ENCODE data around the gene CD248.
"Not testable (repeated sequence)": the region's sequence is repeated elsewhere in the genome, so short reads cannot be mapped to it uniquely, and the experiment has no call there.

Gene CD248

GRCh38 chr11:66328302-66329144 is 11.7 kb upstream of the CD248 start:
- DNase-seq = peak; percentile 73 to 77

- no peak for DNase-seq
Observed at GRCh38 chr11:66328031-66328301, 11.1 kb upstream of the CD248 start.

- DNase-seq = no peak
Observed at GRCh38 chr11:66327171-66328030, 10.6 kb upstream of the CD248 start.

GRCh38 chr11:66326261-66327111 is 9.6 kb upstream of the CD248 start:
- DNase-seq = no peak

GRCh38 chr11:66325263-66325671 is 8.4 kb upstream of the CD248 start:
- DNase-seq = no peak

GRCh38 chr11:66324664-66325063 is 7.8 kb upstream of the CD248 start:
- no peak for DNase-seq

- no peak for DNase-seq
Observed at GRCh38 chr11:66323684-66324083, 6.8 kb upstream of the CD248 start.

GRCh38 chr11:66322732-66323427 is 6.0 kb upstream of the CD248 start:
- no peak for DNase-seq

- no peak for DNase-seq
Observed at GRCh38 chr11:66321606-66322005, 4.8 kb upstream of the CD248 start.

- DNase-seq = not testable (repeated sequence)
Observed at GRCh38 chr11:66320748-66321147, 3.9 kb upstream of the CD248 start.

GRCh38 chr11:66320289-66320688 is 3.4 kb upstream of the CD248 start:
- DNase-seq = not testable (repeated sequence)

- DNase-seq = no peak
Observed at GRCh38 chr11:66318600-66318970, 1.7 kb upstream of the CD248 start.

- DNase-seq = no peak
Observed at GRCh38 chr11:66317723-66318599, 1.1 kb upstream of the CD248 start.

GRCh38 chr11:66317322-66317722 is 478 bp upstream of the CD248 start:
- DNase-seq = no peak

GRCh38 chr11:66315921-66316811 is 678 bp downstream of the CD248 start:
- DNase-seq = no peak

- no peak for DNase-seq
Observed at GRCh38 chr11:66315498-66315885, 1.4 kb downstream of the CD248 start.

GRCh38 chr11:66314561-66315497 is 2.0 kb downstream of the CD248 start:
- no peak for DNase-seq

- no peak for DNase-seq
Observed at GRCh38 chr11:66314186-66314501, 2.7 kb downstream of the CD248 start.
